Panc1 (cell line): ENCODE results near the gene HRH2.

Experiments used
- POLR2AphosphoS5 ChIP-seq: IDR thresholded peaks from 2 replicates; pipeline ENCODE4 v1.6.1; 2012; ENCODE audit warnings: mild to moderate bottlenecking, low read depth, low read length, moderate library complexity
- SIN3A ChIP-seq: IDR thresholded peaks from 2 replicates; pipeline ENCODE4 v1.6.1; 2012; ENCODE audit warnings: low read depth, mild to moderate bottlenecking, low read length, moderate library complexity, borderline replicate concordance; ENCODE audit not compliant: insufficient read depth
- TCF7L2 ChIP-seq: IDR thresholded peaks from 2 replicates; pipeline ENCODE4 v1.6.1; 2011; ENCODE audit warnings: mild to moderate bottlenecking, low read depth, low read length, inconsistent platforms
- TF ChIP-seq, protein P1 (sequence below): fragments of 450-650 bp; IDR thresholded peaks from 2 replicates; pipeline ENCODE4 v1.5.1; 2017; ENCODE audit warnings: mild to moderate bottlenecking
- TF ChIP-seq, protein P2 (sequence below), 2 experiments: IDR thresholded peaks; 2 replicates each; pipeline ENCODE4 v1.6.1; 2011 to 2012; ENCODE audit warnings: low read depth in 2 of 2, control low read depth in 1 of 2, low read length in 1 of 2, mild to moderate bottlenecking in 1 of 2, moderate library complexity in 1 of 2; ENCODE audit not compliant: insufficient read depth in 1 of 2

DNA sequence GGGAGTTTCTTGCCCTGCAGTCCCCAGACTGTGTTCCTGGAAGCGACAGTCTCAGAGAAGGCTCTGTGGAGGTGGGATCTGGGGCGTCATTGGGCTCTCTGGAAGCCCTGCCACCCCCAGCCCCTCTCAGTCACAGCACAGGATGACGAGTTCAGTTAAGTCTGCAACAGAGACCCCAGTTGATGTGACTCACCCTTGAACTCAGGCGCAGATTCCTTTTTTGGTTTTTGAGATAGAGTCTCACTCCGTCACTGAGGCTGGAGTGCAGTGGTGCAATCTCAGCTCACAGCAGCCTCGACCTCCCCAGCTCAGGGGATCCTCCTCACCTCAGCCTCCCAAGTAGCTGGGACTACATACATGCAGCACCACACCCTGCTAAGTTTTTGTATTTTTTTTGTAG is 8.3 kb downstream of the HRH2 start:
- TF ChIP-seq, protein P1, sequence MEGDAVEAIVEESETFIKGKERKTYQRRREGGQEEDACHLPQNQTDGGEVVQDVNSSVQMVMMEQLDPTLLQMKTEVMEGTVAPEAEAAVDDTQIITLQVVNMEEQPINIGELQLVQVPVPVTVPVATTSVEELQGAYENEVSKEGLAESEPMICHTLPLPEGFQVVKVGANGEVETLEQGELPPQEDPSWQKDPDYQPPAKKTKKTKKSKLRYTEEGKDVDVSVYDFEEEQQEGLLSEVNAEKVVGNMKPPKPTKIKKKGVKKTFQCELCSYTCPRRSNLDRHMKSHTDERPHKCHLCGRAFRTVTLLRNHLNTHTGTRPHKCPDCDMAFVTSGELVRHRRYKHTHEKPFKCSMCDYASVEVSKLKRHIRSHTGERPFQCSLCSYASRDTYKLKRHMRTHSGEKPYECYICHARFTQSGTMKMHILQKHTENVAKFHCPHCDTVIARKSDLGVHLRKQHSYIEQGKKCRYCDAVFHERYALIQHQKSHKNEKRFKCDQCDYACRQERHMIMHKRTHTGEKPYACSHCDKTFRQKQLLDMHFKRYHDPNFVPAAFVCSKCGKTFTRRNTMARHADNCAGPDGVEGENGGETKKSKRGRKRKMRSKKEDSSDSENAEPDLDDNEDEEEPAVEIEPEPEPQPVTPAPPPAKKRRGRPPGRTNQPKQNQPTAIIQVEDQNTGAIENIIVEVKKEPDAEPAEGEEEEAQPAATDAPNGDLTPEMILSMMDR = no peak
- TF ChIP-seq SIN3A (no peak), POLR2AphosphoS5 (no peak), TCF7L2 (no peak)
- TF ChIP-seq, protein P2, sequence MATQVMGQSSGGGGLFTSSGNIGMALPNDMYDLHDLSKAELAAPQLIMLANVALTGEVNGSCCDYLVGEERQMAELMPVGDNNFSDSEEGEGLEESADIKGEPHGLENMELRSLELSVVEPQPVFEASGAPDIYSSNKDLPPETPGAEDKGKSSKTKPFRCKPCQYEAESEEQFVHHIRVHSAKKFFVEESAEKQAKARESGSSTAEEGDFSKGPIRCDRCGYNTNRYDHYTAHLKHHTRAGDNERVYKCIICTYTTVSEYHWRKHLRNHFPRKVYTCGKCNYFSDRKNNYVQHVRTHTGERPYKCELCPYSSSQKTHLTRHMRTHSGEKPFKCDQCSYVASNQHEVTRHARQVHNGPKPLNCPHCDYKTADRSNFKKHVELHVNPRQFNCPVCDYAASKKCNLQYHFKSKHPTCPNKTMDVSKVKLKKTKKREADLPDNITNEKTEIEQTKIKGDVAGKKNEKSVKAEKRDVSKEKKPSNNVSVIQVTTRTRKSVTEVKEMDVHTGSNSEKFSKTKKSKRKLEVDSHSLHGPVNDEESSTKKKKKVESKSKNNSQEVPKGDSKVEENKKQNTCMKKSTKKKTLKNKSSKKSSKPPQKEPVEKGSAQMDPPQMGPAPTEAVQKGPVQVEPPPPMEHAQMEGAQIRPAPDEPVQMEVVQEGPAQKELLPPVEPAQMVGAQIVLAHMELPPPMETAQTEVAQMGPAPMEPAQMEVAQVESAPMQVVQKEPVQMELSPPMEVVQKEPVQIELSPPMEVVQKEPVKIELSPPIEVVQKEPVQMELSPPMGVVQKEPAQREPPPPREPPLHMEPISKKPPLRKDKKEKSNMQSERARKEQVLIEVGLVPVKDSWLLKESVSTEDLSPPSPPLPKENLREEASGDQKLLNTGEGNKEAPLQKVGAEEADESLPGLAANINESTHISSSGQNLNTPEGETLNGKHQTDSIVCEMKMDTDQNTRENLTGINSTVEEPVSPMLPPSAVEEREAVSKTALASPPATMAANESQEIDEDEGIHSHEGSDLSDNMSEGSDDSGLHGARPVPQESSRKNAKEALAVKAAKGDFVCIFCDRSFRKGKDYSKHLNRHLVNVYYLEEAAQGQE (IDR thresholded peaks at IDR 0.05; ENCODE audit: insufficient read depth in 1 of 2, low read depth in 2 of 2, low read length in 1 of 2) = no peak
